Measurements from ENCODE around the gene MTFR1L.
A peak's percentile ranks its signal among the peaks of the same experiment; 100 is the strongest.
"Not testable (repeated sequence)": the region's sequence is repeated elsewhere in the genome, so short reads cannot be mapped to it uniquely, and the experiment has no call there.

The MTFR1L gene

GRCh38 chr1:25832336-25833037 is 12.7 kb downstream of the MTFR1L start:
- Histone ChIP-seq H3K36me3 (ENCODE audit: control insufficient read depth, insufficient read depth, low read length) (peaks cover 26% of the 10 kb centered on the region), H3K27me3 (replicated peaks; ENCODE audit: control insufficient read depth, insufficient read depth, low read length) (no peaks in the 10 kb centered on the region), H3K4me3 (replicated peaks; ENCODE audit: low read depth, low read length) (no peak overlapping the region)
- TF ChIP-seq, protein P1, sequence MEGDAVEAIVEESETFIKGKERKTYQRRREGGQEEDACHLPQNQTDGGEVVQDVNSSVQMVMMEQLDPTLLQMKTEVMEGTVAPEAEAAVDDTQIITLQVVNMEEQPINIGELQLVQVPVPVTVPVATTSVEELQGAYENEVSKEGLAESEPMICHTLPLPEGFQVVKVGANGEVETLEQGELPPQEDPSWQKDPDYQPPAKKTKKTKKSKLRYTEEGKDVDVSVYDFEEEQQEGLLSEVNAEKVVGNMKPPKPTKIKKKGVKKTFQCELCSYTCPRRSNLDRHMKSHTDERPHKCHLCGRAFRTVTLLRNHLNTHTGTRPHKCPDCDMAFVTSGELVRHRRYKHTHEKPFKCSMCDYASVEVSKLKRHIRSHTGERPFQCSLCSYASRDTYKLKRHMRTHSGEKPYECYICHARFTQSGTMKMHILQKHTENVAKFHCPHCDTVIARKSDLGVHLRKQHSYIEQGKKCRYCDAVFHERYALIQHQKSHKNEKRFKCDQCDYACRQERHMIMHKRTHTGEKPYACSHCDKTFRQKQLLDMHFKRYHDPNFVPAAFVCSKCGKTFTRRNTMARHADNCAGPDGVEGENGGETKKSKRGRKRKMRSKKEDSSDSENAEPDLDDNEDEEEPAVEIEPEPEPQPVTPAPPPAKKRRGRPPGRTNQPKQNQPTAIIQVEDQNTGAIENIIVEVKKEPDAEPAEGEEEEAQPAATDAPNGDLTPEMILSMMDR (IDR thresholded peaks at IDR 0.05; ENCODE audit: insufficient read depth, low read length, poor library complexity, severe bottlenecking), result no peak
- DNase-seq (ENCODE audit: extremely low read depth, insufficient read length), result no peak

DNA sequence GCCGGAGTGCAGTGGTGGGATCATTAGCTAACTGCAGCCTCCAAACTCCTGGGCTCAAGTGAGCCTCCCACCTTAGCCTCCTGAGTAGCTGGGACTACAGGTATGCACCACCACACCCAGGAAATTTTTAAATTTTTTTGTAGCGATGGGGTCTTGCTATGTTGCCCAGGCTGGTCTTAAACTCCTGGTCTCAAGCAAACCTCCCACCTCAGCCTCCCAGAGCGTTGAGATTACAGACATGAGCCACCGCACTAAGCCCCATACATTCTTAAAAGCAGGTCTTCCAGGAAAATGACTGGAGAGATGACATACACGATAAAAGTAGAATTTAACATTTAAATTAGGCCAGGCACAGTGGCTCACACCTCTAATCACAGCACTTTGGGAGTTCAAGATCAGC is 13.4 kb downstream of the MTFR1L start:
- TF ChIP-seq, protein P1 (IDR thresholded peaks at IDR 0.05; ENCODE audit: insufficient read depth, low read length, poor library complexity, severe bottlenecking), result no peak
- H3K27me3 ChIP-seq (replicated peaks; ENCODE audit: control insufficient read depth, insufficient read depth, low read length), result no peaks in the 10 kb centered on the region
- H3K4me3 ChIP-seq (replicated peaks; ENCODE audit: low read depth, low read length), result no peak overlapping the region
- DNase-seq (ENCODE audit: extremely low read depth, insufficient read length), result no peak
- peaks cover 26% of the 10 kb centered on the region for H3K36me3 ChIP-seq (ENCODE audit: control insufficient read depth, insufficient read depth, low read length)

GRCh38 chr1:25834894-25835293 is 15.1 kb downstream of the MTFR1L start:
- Histone ChIP-seq H3K27me3 (replicated peaks; ENCODE audit: control insufficient read depth, insufficient read depth, low read length) (no peaks in the 10 kb centered on the region), H3K36me3 (ENCODE audit: control insufficient read depth, insufficient read depth, low read length) (peaks cover 18% of the 10 kb centered on the region), H3K4me3 (replicated peaks; ENCODE audit: low read depth, low read length) (no peak overlapping the region)
- TF ChIP-seq, protein P1 (IDR thresholded peaks at IDR 0.05; ENCODE audit: insufficient read depth, low read length, poor library complexity, severe bottlenecking), result no peak
- no peak for DNase-seq (ENCODE audit: extremely low read depth, insufficient read length)

DNA sequence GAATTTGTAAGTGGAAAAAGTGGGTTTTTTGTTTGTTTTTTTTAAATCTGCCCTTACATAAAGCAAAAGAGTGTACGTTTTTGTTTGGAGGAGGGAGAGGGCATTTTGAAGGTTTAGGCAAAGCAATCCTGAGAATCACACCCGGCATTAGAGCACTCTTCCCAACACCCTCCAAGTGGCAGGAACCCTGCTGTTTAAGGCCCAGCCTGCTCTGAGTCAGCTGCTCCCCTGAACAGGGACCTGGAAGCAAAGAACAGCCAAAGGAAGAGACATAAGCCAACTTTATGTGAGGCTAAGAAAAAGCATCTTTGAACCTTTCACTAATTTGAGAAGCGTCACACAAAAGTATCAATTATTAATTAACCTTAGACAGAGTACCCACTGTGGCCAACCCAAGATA is 16.9 kb downstream of the MTFR1L start:
- Histone ChIP-seq H3K36me3 (ENCODE audit: control insufficient read depth, insufficient read depth, low read length) (peaks cover 11% of the 10 kb centered on the region), H3K27me3 (replicated peaks; ENCODE audit: control insufficient read depth, insufficient read depth, low read length) (no peaks in the 10 kb centered on the region), H3K4me3 (replicated peaks; ENCODE audit: low read depth, low read length) (no peak overlapping the region)
- TF ChIP-seq, protein P1 (IDR thresholded peaks at IDR 0.05; ENCODE audit: insufficient read depth, low read length, poor library complexity, severe bottlenecking), result no peak
- no peak for DNase-seq (ENCODE audit: extremely low read depth, insufficient read length)

- H3K27me3 ChIP-seq (replicated peaks; ENCODE audit: control insufficient read depth, insufficient read depth, low read length), result no peaks in the 10 kb centered on the region
- TF ChIP-seq, protein P1 (IDR thresholded peaks at IDR 0.05; ENCODE audit: insufficient read depth, low read length, poor library complexity, severe bottlenecking), result peak; percentile 43
- DNase-seq (ENCODE audit: extremely low read depth, insufficient read length), result no peak
- no peak overlapping the region for H3K4me3 ChIP-seq (replicated peaks; ENCODE audit: low read depth, low read length)
- H3K36me3 ChIP-seq (ENCODE audit: control insufficient read depth, insufficient read depth, low read length), result peaks cover 7% of the 10 kb centered on the region
Observed at GRCh38 chr1:25837262-25837875, 17.6 kb downstream of the MTFR1L start.

- not testable (repeated sequence) for H3K27me3 ChIP-seq (replicated peaks; ENCODE audit: control insufficient read depth, insufficient read depth, low read length); H3K4me3 ChIP-seq (replicated peaks; ENCODE audit: low read depth, low read length); H3K36me3 ChIP-seq (ENCODE audit: control insufficient read depth, insufficient read depth, low read length); DNase-seq (ENCODE audit: extremely low read depth, insufficient read length)
Observed at GRCh38 chr1:25839808-25840207, 20.1 kb downstream of the MTFR1L start.
